GM18951 (cell line): ENCODE results near the gene TAS2R41.

Experiments
- POLR2A ChIP-seq: IDR thresholded peaks from 4 replicates; pipeline ENCODE4 v1.6.1; 2011; ENCODE audit warnings: mild to moderate bottlenecking; ENCODE audit not compliant: insufficient read length, insufficient read depth; ENCODE audit errors: extremely low read depth
- in situ Hi-C: fragments of 300-500 bp; cut with MboI; formaldehyde crosslinking; loops from one replicate; pipeline ENCODE4 v1.12.0; 2022; ENCODE audit warnings: low sequenced_read_pairs, mixed read lengths, inconsistent platforms; ENCODE audit not compliant: unreplicated experiment

TAS2R41 gene

GRCh38 chr7:143492799-143493739 is 15.4 kb downstream of the TAS2R41 start:
- in situ Hi-C loops, result no loop called here
- no peak for TF ChIP-seq POLR2A

- TF ChIP-seq POLR2A, result no peak
- in situ Hi-C loops, result no loop called here
Measured at GRCh38 chr7:143493751-143494150, 16.1 kb downstream of the TAS2R41 start.

GRCh38 chr7:143494622-143495021 is 16.9 kb downstream of the TAS2R41 start:
- no peak for TF ChIP-seq POLR2A
- in situ Hi-C loops, result no loop called here

- no peak for TF ChIP-seq POLR2A
- in situ Hi-C loops, result no loop called here
Measured at GRCh38 chr7:143495851-143496250, 18.2 kb downstream of the TAS2R41 start.

GRCh38 chr7:143496263-143496662 is 18.6 kb downstream of the TAS2R41 start:
- TF ChIP-seq POLR2A, result no peak
- in situ Hi-C loops, result no loop called here

- TF ChIP-seq POLR2A, result no peak
- in situ Hi-C loops, result no loop called here
Measured at GRCh38 chr7:143497008-143497795, 19.5 kb downstream of the TAS2R41 start.

GRCh38 chr7:143499246-143499645 is 21.6 kb downstream of the TAS2R41 start:
- in situ Hi-C loops, result no loop called here
- TF ChIP-seq POLR2A, result no peak

GRCh38 chr7:143499743-143500348 is 22.2 kb downstream of the TAS2R41 start:
- in situ Hi-C loops, result no loop called here
- TF ChIP-seq POLR2A, result no peak

GRCh38 chr7:143503261-143503660 is 25.6 kb downstream of the TAS2R41 start:
- TF ChIP-seq POLR2A, result no peak
- in situ Hi-C loops, result no loop called here

- in situ Hi-C loops, result no loop called here
- TF ChIP-seq POLR2A, result no peak
Measured at GRCh38 chr7:143504215-143504936, 26.7 kb downstream of the TAS2R41 start.

- in situ Hi-C loops, result no loop called here
- no peak for TF ChIP-seq POLR2A
Measured at GRCh38 chr7:143504937-143505297, 27.2 kb downstream of the TAS2R41 start.

GRCh38 chr7:143505838-143506237 is 28.2 kb downstream of the TAS2R41 start:
- in situ Hi-C loops, result no loop called here

GRCh38 chr7:143507094-143507518 is 29.4 kb downstream of the TAS2R41 start:
- in situ Hi-C loops, result no loop called here
- TF ChIP-seq POLR2A, result no peak

More at GRCh38 chr7:143505838-143506237, 28.2 kb downstream of the TAS2R41 start:
- TF ChIP-seq POLR2A, result no peak
